ENCODE data around the gene TTC3.

DNA sequence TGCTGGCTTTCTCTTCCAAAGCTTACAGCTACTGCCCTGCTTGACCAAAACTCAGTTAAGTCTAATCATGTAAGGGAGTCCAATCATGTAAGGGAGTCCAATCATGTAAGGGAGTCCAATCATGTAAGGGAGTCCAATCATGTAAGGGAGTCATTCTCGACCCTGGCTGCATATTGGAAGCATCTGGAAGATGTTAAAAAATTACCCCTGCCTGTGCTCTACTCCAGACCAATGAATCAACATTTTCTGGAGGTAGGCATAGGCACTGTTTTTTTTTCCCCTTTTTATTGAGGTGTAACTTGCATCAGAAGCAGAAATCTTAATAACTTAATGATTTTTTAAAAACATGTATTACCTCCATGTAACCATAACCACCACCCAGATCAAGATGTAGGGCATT, 9.6 kb upstream of the TTC3 start:
- no peak for TF ChIP-seq POLR2A (IDR thresholded peaks at IDR 0.05; ENCODE audit: low read depth, low read length)
- TF ChIP-seq POLR2AphosphoS5 (IDR thresholded peaks at IDR 0.05; ENCODE audit: low read depth, low read length) = no peak
- TF ChIP-seq TAF1 (IDR thresholded peaks at IDR 0.05; ENCODE audit: borderline replicate concordance, low read depth, low read length) = no peak
